T1000 (cell line): ENCODE results near the gene PAH.

Experiments
- DNase-seq: peaks from one replicate; lab custom pipeline; 2025; ENCODE audit warnings: mixed read lengths; lab: John Stamatoyannopoulos, UW

Gene PAH

GRCh38 chr12:102950107-102950949 lies 33.3 kb upstream of the PAH start:
- no peak for DNase-seq

DNA sequence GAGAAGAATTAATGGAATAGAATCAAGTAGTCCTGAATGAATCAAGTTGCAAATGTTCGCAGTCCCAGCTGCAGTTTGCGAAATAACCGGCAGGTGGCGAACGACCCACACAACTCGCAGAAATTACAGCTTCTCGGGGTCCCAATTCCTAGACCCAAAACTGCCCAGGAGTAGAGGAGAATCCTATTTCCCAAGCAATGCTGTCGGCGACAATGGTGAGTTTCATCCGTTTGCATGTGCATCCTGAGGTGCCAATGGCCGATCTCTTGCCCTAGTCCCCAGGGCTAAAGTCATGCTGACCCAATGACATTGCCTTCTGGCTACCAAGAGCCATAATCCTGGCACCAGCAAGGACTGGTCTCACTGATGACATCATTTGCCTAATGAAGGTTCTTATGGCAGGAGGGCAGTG lies 31.9 kb upstream of the PAH start:
- no peak for DNase-seq

DNA sequence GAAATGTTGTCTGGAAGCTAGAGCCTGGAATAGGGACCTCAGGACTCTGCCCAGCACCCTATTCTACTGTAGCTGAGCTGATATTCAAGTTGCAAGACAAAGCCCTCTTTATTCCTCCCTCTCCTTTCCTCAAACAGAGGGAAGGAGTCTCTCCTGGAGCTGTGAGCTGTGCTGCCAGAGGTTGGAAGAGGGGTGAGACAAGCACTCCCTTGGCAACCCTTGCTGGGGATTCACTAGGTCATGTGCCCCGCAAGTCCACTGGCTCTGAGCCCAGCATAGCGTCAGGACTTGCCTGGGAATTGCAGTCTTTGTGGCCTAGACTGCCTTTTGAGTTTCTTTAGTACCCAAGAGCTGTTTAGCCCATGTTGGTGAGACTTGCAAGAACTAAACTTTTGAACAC lies 29.0 kb upstream of the PAH start:
- DNase-seq = no peak

GRCh38 chr12:102939670-102940222 lies 22.7 kb upstream of the PAH start:
- no peak for DNase-seq

GRCh38 chr12:102939059-102939458 lies 22.0 kb upstream of the PAH start:
- DNase-seq = no peak

- no peak for DNase-seq
Measured at GRCh38 chr12:102933168-102933567, 16.1 kb upstream of the PAH start.

GRCh38 chr12:102927220-102927619 lies 10.2 kb upstream of the PAH start:
- DNase-seq = no peak

DNA sequence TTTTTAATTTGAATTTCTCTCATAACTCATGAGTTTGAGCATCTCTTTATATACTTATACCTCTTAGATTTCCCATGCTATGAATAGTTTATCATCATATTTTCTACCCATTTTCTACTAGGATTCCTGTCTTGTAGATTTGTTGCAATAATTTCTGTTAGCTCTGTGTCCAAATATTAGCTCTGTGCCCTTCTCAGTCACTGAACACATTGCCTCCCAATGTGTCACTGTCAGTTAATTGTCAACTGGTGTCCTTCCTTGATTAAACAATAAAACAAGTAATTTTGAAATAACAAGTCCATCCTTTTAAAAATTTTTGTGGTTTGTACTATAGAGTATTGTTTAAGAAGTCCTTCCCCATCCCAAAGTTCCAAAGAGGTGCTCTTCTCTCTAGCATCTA lies 4.2 kb upstream of the PAH start:
- no peak for DNase-seq

- no peak for DNase-seq
Measured at GRCh38 chr12:102920271-102920670, 3.2 kb upstream of the PAH start.

DNA sequence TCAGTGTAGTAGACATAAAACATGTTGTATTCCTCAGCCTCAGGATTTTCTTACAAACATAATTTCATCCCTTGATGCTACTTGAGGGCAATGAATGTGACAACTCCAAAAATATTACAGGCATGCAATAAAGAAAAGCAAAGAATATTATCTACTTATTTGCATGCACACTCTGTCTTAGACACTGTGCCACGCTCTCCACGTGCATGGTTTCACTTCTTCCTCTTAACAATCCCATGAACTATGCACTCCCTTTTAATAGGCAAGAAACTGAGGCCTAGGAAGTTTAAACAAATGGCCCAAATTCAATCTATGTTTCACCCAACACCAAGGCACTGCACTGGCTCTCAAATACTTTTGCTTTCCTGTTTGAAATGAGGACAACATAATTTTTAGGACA lies 1.8 kb upstream of the PAH start:
- no peak for DNase-seq

GRCh38 chr12:102916252-102917025 lies 605 bp downstream of the PAH start:
- DNase-seq = no peak

- DNase-seq = no peak
Measured at GRCh38 chr12:102913453-102914226, 3.4 kb downstream of the PAH start.

DNA sequence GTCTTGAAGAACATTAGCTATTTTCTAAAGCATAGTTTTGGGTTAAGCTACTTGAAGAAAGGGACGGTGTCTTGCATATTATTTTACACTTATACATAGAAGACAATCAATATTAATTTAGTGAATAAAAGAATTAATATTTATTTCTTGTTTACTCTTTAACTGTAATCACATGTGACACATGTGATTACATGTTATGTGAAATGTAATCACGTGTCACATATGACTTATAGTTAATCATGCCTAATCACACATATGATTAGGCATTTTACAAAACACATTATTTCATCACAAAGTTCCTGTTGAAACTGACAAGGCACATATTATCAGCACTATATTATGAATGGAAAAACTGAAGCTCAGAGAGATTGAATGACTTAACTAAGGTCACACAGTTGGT lies 4.8 kb downstream of the PAH start:
- no peak for DNase-seq

- no peak for DNase-seq
Measured at GRCh38 chr12:102911320-102911719, 5.7 kb downstream of the PAH start.

DNA sequence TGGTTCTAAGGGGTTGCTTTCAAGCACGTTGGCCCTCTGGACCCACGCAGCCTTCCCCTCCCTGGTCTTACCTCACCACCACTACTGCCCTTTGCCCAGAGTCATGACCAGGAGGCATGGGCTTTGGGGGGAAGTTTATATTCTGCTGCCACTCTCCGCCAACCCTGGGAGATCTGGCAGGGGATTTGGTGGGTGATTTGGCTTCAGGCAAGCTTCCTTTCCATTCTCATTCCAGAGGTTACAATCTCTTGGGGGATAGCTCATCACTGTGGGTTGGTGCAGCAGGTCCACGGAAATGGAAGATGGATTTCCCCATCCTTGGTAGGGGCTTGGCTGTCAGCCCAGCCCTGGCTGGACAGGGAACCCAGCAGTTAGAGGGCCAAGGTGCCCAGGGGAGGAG lies 6.3 kb downstream of the PAH start:
- DNase-seq = no peak

GRCh38 chr12:102910137-102910536 lies 6.9 kb downstream of the PAH start:
- no peak for DNase-seq

DNA sequence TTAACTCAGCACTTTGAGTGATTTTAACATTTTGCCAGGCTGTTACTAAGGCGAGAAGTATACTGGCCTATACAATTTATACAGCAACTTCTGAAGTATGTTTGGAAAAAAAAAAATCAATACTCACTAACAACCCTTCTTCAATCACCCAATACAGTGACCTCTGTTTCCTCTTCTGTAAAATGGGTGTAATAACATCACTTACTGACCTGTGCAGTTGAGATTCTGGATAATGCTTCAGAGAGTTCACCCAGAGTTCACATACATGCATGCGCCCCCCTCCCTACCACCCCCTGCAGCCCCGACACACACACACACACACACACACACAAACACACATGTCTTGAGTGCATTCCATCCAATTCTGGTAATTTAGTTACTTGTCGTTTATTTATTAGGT lies 9.1 kb downstream of the PAH start:
- DNase-seq = no peak

DNA sequence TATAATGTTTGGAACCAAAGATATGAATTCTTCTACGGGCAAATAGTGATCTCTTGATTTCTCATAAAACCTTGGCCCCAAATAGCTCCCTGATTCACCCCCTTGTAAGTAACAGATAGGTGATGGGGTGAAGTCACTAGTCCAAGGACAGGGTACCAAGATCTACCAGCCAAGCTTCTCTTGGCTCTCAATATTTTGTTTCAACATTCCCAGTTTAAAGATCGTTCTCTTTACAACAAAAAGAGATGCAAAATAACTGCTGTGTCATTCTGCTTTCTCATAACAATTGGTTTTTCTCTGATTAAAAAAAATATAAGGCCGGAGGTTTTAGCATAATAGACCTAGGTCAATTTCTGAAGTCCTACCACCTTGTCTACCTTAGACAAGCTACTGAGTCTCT lies 11.8 kb downstream of the PAH start:
- DNase-seq = no peak

DNA sequence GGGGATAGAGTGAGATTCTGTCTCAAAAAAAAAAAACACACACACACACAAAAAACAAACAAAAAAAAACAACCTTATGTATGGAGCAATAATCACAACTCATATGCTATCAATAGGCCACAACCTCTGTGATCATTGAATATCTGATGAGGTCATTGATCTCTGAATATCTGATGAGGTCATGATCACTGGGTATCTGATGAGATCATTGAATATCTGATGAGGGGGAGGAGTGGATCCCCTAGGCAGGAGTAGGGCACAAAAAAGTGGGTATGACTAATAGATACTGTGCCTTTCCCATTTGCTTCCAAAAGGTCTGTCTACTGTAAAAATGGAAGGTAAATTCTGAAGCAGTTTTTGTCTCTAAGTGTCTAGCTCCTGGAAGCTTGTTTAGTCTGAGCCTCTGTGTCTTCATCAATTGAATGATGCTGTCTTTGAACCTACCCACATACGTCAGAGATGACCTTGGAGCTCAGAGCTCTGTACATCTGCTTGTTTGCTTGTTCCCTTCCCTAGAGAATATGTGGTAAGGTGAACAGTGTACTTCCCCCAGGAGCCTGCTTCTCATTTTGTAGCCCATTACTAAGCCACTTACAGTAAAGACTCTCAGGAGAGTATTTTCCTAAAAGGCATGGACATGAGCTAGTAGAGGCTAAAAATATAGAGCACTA lies 13.6 kb downstream of the PAH start:
- no peak for DNase-seq

DNA sequence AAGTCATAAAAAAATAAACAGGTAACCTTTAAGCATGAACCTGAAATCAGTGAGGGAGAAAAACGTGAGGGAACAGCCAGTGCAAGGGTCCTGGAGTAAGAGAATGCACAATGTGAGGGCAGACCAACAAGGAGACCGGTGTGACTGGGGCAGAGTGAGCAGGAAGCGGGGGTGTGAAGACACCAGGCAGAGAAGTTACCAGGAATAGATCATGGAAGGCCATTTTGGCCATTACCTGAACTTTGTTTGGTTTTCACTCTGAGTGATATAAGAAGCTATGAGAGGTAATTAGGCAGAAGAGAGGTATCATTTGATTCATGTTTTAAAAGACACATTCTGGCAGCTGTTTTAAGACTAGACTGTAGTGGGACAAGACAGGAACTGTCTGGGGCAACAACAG lies 15.0 kb downstream of the PAH start:
- no peak for DNase-seq

GRCh38 chr12:102900389-102900788 lies 16.7 kb downstream of the PAH start:
- no peak for DNase-seq

GRCh38 chr12:102896067-102896466 lies 21.0 kb downstream of the PAH start:
- DNase-seq = no peak
